ENCODE data around the gene RPGRIP1.

The RPGRIP1 gene

DNA sequence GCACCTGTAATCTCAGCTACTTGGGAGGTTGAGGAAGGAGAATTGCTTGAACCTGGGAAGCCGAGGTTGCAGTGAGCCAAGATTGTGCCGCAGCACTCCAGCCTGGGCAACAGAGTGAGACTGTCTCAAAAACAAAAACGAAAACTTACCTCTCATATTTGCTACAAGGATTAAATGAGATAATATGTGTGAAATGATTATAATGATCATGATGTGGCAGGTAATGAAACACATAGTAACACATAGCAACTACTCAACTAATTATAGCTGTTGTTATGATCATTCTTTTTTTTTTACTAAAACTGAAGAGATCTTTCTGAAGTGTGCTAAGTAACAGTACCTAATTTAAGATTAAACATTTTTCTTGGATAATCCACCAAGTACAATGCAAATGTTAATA, 30.1 kb downstream of the RPGRIP1 start:
- CTCF ChIA-PET = no interaction called here
- POLR2A ChIA-PET (ENCODE audit: low non-redundant PET) = no interaction called here
- DNase-seq (ENCODE audit: low spot score) = no peak
- TF ChIP-seq, protein P1, sequence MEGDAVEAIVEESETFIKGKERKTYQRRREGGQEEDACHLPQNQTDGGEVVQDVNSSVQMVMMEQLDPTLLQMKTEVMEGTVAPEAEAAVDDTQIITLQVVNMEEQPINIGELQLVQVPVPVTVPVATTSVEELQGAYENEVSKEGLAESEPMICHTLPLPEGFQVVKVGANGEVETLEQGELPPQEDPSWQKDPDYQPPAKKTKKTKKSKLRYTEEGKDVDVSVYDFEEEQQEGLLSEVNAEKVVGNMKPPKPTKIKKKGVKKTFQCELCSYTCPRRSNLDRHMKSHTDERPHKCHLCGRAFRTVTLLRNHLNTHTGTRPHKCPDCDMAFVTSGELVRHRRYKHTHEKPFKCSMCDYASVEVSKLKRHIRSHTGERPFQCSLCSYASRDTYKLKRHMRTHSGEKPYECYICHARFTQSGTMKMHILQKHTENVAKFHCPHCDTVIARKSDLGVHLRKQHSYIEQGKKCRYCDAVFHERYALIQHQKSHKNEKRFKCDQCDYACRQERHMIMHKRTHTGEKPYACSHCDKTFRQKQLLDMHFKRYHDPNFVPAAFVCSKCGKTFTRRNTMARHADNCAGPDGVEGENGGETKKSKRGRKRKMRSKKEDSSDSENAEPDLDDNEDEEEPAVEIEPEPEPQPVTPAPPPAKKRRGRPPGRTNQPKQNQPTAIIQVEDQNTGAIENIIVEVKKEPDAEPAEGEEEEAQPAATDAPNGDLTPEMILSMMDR (conservative IDR thresholded peaks at IDR 0.05; ENCODE audit: low read depth) = no peak
- H3K27ac ChIP-seq = no peak overlapping the region

DNA sequence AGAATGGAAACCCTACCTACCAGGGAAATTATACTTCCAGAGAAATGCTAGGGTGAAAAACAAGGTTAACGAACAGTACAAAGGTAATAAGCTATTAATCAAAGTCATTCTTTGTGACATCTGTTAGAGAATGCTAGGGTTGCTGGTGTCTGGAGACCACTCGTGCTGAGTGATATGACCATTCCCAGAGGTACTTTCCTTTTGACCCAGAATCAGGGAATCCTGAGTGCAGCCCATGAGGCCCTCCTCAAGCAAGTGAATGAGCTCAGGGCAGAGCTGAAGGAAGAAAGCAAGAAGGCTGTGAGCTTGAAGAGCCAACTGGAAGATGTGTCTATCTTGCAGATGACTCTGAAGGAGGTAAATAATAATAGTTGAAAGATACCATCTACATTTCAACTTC, 31.7 kb downstream of the RPGRIP1 start:
- POLR2A ChIA-PET (ENCODE audit: low non-redundant PET) = no interaction called here
- DNase-seq (ENCODE audit: low spot score) = no peak
- CTCF ChIA-PET = interaction anchor here (0.6 kb wide), 1 partner anchor 135 kb away, joined by 3 read pairs; no protein-coding TSS in a partner anchor
- H3K27ac ChIP-seq = no peak overlapping the region
- TF ChIP-seq, protein P1 (conservative IDR thresholded peaks at IDR 0.05; ENCODE audit: low read depth) = no peak

DNA sequence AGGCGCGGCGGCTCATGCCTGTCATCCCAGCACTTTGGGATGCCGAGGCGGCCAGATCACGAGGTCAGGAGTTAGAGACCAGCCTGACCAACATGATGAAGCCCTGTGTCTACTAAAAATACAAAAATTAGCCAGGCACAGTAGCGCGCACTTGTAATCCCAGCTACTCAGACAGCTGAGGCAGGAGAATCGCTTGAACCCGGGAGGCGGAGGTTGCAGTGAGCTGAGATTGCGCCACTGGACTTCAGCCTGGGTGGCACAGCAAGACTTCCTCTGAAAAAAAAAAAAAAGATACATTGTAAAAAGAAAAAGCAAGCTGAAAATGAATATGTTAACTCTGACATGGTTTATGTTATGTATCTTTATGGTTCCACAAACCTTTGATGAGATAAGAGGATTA, 33.6 kb downstream of the RPGRIP1 start:
- ChIA-PET POLR2A (ENCODE audit: low non-redundant PET) (interaction anchor here (0.7 kb wide), 1 partner anchor 82 kb away, joined by 3 read pairs; no protein-coding TSS in a partner anchor), CTCF (no interaction called here)
- TF ChIP-seq, protein P1 (conservative IDR thresholded peaks at IDR 0.05; ENCODE audit: low read depth) = no peak
- no peak for DNase-seq (ENCODE audit: low spot score)
- H3K27ac ChIP-seq = no peak overlapping the region

DNA sequence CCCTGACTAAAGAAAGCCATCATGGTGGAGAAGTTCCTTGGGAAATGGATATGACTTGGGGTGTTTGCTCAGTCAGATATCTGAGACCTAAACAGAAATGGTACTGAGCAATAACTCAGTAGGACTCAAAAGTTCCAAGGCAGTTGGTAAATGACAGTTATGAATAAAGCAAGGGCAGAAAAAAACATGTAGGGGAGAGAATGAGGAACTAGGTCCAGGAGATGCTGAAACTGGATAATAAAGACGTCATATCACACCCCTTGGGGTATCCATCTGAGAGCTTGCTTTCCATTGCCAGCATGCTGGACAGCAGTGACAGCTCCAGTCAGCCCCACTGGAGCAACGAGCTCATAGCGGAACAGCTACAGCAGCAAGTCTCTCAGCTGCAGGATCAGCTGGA, 37.5 kb downstream of the RPGRIP1 start:
- H3K27ac ChIP-seq = no peak overlapping the region
- no peak for DNase-seq (ENCODE audit: low spot score)
- TF ChIP-seq, protein P1 (conservative IDR thresholded peaks at IDR 0.05; ENCODE audit: low read depth) = no peak
- POLR2A ChIA-PET (ENCODE audit: low non-redundant PET) = no interaction called here
- CTCF ChIA-PET = interaction anchor here (0.7 kb wide), 1 partner anchor 43 kb away, joined by 4 read pairs; no protein-coding TSS in a partner anchor

DNA sequence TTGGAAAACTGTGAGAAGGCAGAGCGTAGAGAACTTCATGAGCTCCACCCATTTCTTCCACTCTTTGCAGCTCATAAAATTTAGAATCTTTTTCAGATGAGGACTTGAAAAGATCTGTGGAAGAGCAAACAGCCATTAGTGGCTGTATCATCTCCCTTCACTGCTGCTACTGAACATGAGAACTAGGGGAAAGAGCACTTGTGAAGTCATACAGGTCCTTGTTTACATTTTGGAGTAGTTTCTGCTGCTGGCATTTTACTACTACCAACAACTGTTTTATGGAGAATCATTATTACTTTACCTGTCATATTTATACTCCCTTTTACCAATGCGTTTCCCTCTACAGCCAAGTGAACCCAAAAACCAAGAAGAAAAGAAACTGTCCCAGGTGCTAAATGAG, 41.0 kb downstream of the RPGRIP1 start:
- no peak overlapping the region for H3K27ac ChIP-seq
- ChIA-PET POLR2A (ENCODE audit: low non-redundant PET) (no interaction called here), CTCF (no interaction called here)
- TF ChIP-seq, protein P1 (conservative IDR thresholded peaks at IDR 0.05; ENCODE audit: low read depth) = no peak
- no peak for DNase-seq (ENCODE audit: low spot score)

DNA sequence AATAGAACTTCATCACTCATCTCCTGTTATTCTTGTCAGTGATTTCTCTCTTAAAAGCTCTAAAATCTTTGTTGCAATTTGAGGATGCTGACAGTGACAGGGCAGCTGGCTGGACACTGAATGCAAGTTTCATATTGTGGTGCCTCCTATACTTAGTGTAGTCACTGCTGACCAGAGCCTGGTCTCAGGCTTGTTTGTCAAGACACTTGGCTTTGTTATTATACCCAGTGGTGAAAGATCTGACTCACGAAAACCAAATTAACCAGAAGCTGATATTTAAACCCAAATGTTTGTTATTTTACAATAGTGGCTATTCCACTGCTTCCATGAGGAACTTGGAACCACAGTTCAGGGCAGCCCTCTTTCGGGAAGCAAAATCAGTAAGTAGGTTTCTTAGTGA, 42.8 kb downstream of the RPGRIP1 start:
- DNase-seq (ENCODE audit: low spot score) = no peak
- POLR2A ChIA-PET (ENCODE audit: low non-redundant PET) = no interaction called here
- TF ChIP-seq, protein P1 (conservative IDR thresholded peaks at IDR 0.05; ENCODE audit: low read depth) = no peak
- CTCF ChIA-PET = interaction anchor here (0.6 kb wide), 1 partner anchor 445 kb away, joined by 3 read pairs; no protein-coding TSS in a partner anchor
- H3K27ac ChIP-seq = no peak overlapping the region

All from RWPE1 (cell line).